B cell (primary cell): ENCODE data around the gene IGSF8.

ENCODE experiments used
- EZH2 ChIP-seq: IDR thresholded peaks from 2 replicates; pipeline ENCODE4 v1.6.1; 2012; ENCODE audit warnings: borderline replicate concordance, low read depth, mild to moderate bottlenecking, moderate library complexity, low read length; ENCODE audit not compliant: insufficient read depth, poor library complexity, severe bottlenecking
- TF ChIP-seq, protein P1 (sequence below): fragments of 200-600 bp; IDR thresholded peaks from one replicate; pipeline ENCODE4 v1.8.0; 2022; ENCODE audit warnings: antibody characterized with exemption, mild to moderate bottlenecking

DNA sequence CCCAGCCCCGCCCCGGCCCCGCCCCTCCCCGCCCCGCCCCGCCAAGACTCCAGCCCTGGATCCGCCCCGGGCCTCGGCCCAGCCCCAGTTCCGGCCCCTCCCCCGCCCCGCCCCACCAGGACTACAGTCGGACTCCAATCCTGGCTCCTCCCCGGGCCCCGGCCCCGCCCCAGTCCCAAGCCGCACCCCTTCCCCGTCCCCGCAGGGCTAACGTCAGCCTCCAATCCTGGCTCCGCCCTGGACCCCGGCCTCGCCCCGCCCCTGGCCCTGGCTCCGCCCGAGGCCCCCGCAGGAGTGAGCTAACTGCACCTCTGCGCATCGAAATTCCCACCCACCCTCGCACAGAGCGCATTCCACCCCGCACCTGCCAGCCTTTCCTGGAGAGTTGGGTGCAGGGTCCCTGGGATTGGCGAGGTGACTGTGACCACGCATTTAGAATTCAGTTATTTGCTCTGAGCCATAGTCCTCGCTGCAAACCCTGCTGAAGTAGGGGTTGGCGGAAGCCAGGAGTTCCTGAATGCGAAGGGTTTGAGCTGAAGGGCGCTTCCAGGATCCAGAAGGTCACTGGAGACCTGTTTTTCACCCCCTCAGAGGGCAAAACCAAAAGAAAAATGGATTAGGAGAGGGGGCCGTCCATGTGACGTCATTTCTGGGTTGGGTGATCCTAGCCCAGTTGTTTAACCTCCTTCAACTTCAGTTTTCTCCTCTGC, 588 bp upstream of the IGSF8 start:
- TF ChIP-seq, protein P1, sequence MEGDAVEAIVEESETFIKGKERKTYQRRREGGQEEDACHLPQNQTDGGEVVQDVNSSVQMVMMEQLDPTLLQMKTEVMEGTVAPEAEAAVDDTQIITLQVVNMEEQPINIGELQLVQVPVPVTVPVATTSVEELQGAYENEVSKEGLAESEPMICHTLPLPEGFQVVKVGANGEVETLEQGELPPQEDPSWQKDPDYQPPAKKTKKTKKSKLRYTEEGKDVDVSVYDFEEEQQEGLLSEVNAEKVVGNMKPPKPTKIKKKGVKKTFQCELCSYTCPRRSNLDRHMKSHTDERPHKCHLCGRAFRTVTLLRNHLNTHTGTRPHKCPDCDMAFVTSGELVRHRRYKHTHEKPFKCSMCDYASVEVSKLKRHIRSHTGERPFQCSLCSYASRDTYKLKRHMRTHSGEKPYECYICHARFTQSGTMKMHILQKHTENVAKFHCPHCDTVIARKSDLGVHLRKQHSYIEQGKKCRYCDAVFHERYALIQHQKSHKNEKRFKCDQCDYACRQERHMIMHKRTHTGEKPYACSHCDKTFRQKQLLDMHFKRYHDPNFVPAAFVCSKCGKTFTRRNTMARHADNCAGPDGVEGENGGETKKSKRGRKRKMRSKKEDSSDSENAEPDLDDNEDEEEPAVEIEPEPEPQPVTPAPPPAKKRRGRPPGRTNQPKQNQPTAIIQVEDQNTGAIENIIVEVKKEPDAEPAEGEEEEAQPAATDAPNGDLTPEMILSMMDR, result no peak
- TF ChIP-seq EZH2, result no peak
